Measurements from ENCODE around the gene NOB1. TPM values are rescaled to one million over a fixed set of nuclear protein-coding genes. Genes with fewer than 3 reads are reported as not detected.

The NOB1 gene
- total RNA-seq, 2 donors from 2014 or later, result 12.9 to 22.2 TPM

DNA sequence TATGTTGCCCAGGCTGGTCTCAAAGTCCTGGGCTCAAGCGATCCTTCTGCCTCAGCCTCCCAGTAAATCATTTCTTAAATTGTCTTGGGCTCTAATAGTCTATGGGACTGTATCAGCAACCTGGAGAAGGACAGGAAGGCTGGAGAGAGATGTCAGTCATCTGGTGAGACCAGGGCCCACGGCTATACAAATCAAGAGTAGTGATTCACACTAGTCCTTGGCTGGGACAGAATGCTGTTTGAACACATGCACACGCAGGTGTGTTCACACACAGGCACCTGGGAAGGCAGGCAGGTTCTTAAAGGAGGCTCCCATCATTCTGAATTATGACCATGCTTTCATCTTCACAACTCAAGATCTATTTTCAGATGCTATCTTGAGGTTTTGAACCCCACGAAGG lies 42.4 kb downstream of the NOB1 start:
- Histone ChIP-seq H3K9me3 (no peaks in the 10 kb centered on the region), H3K4me3 (no peak overlapping the region), H3K27me3 (no peaks in the 10 kb centered on the region), H3K27ac (no peak overlapping the region), H3K36me3 (peaks cover 28% of the 10 kb centered on the region), H3K4me1 (peaks cover 0 to 5% of the 10 kb centered on the region in 2 donors)
- DNase-seq (ENCODE audit: low spot score), result no peak
- TF ChIP-seq, protein P1, sequence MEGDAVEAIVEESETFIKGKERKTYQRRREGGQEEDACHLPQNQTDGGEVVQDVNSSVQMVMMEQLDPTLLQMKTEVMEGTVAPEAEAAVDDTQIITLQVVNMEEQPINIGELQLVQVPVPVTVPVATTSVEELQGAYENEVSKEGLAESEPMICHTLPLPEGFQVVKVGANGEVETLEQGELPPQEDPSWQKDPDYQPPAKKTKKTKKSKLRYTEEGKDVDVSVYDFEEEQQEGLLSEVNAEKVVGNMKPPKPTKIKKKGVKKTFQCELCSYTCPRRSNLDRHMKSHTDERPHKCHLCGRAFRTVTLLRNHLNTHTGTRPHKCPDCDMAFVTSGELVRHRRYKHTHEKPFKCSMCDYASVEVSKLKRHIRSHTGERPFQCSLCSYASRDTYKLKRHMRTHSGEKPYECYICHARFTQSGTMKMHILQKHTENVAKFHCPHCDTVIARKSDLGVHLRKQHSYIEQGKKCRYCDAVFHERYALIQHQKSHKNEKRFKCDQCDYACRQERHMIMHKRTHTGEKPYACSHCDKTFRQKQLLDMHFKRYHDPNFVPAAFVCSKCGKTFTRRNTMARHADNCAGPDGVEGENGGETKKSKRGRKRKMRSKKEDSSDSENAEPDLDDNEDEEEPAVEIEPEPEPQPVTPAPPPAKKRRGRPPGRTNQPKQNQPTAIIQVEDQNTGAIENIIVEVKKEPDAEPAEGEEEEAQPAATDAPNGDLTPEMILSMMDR (IDR thresholded peaks at IDR 0.05), result no peak

DNA sequence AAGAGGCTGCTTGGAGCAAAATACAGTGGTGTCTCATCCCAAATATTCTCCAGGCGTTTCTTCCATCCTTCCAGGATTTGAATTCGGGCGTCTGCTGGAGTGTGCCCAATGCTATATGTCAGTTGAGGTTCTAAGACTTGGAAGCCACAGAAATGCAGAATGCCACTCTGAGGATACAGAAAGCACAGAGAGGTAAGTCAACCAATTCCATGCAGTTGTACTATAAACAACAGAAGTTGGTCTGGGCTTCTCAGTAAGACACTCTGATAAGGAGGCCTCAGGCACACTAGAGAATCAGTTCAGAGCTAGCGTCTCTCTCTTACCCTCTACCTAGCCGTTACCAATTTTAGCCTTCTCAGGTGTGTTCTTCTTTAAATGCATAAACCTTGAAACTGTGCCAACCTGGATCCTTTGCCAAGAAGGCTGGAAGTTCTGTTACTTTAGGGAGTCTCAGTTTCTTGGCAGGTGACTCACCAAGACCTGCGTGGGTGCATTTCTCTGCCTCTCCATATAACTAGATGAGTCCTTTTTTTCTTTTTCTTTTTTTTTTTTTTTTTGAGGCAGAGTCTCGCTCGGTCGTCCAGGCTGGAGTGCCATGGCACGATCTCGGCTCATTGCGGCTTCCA lies 43.5 kb downstream of the NOB1 start:
- no peak for DNase-seq (ENCODE audit: low spot score)
- Histone ChIP-seq H3K27ac (no peak overlapping the region), H3K27me3 (no peaks in the 10 kb centered on the region), H3K36me3 (peaks cover 28% of the 10 kb centered on the region), H3K4me1 (peaks cover 0 to 5% of the 10 kb centered on the region in 2 donors), H3K4me3 (no peak overlapping the region), H3K9me3 (no peaks in the 10 kb centered on the region)
- TF ChIP-seq, protein P1 (IDR thresholded peaks at IDR 0.05), result no peak

DNA sequence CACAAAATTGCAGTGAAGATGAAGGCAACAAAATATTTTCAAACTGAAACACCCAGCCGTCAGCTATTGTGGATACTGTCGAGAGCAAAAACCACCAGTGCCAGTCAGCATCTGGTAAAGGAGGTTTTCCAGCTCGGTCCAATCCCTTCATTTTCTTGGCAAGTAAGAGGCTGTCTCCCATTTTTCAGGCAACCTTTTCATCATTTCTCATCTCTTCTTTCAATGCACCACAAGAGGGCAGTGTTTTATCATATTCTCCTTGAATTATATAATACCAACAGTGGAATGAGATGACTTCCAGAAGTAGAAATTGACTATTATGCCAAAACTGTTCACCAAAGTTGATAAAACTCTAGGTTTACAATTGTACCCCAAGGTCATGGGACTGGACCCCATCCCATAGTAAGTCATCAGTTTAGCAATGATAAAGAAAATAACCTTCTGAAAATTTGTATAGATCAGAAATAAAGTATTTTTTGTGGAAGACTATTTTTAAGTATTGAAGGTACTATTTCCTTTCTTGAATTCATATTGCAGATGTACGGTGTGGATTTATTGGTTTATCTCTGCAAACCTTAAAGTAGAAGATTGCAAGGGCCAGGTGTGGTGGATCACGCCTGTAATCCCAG lies 45.2 kb downstream of the NOB1 start:
- DNase-seq (ENCODE audit: low spot score), result no peak
- TF ChIP-seq, protein P1 (IDR thresholded peaks at IDR 0.05), result peak; percentile 50 to 68
- Histone ChIP-seq H3K27ac (no peak overlapping the region), H3K27me3 (no peaks in the 10 kb centered on the region), H3K4me1 (peaks cover 0 to 5% of the 10 kb centered on the region in 2 donors), H3K36me3 (peaks cover 28% of the 10 kb centered on the region), H3K9me3 (no peaks in the 10 kb centered on the region), H3K4me3 (no peak overlapping the region)

DNA sequence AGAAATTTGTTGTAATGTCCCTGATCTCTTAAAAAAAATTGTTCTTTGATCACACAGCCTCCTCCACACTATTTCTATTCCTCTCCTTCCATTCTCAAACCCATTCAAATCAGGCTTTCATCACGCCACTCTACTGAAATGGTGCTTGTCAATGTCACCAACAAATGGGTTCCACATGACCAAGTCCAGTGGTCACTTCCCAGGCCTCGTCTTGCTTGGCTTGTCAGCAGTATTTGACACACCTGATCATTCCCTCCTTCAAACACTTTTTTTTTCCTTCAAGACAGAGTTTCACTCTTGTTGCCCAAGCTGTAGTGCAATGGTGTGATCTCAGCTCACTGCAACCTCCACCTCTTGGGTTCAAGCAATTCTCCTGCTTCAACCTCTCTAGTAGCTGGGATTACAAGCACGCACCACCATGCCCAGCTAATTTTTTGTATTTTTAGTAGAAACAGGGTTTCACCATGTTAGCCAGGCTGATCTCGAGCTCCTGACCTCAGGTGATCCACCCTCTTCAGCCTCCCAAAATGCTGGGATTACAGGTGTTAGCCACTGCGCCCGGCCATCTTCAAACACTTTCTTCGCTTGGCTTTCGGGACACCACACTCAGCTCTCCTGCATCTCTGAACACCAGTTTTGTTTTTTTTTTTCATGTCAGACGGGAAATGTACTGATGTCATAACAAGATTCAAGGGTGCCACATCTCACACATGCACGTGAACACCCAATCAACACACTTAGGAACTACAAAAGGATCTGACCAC lies 46.6 kb downstream of the NOB1 start:
- peaks cover 16% of the 10 kb centered on the region for H3K36me3 ChIP-seq
- DNase-seq (ENCODE audit: low spot score), result no peak

DNA sequence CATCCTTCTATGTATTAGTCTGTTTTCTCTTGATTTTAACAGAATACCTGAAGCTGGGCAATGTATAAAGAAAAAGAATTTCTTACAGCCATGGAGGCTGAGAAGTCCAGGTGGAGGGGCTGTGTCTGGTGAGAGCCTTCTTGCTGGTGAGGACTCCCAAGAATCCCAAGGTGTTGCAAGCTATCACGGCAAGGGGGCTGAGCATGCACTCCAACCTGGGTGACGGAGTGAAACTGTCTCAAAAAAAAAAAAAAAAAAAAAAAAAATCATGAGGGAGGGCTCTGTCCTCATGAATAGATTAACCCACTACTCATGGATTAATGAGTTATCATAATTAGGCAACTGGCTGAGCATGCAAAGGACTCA lies 47.8 kb downstream of the NOB1 start:
- H3K9me3 ChIP-seq, result no peaks in the 10 kb centered on the region
- peaks cover 4% of the 10 kb centered on the region for H3K36me3 ChIP-seq
- no peaks in the 10 kb centered on the region for H3K27me3 ChIP-seq
- TF ChIP-seq, protein P1 (IDR thresholded peaks at IDR 0.05), result no peak
- no peak overlapping the region for H3K27ac ChIP-seq
- no peak overlapping the region for H3K4me3 ChIP-seq
- no peak for DNase-seq (ENCODE audit: low spot score)
- H3K4me1 ChIP-seq, result peaks cover 0 to 5% of the 10 kb centered on the region in 2 donors

More for the DNA sequence above, 46.6 kb downstream of the NOB1 start:
- no peak overlapping the region for H3K27ac ChIP-seq
- H3K9me3 ChIP-seq, result no peaks in the 10 kb centered on the region
- H3K4me3 ChIP-seq, result no peak overlapping the region
- TF ChIP-seq, protein P1 (IDR thresholded peaks at IDR 0.05), result no peak
- peaks cover 0 to 5% of the 10 kb centered on the region in 2 donors for H3K4me1 ChIP-seq
- no peaks in the 10 kb centered on the region for H3K27me3 ChIP-seq
